ENCODE results near the gene C10orf62. TPM values are rescaled to one million over a fixed set of nuclear protein-coding genes. Genes with fewer than 3 reads are reported as not detected.

C10orf62 gene
- total and polyA plus RNA-seq, 10 of the 15 experiments (the other 5 are each of a cell fraction or from before 2014, with no cell fraction given) = not detected

GRCh38 chr10:97549587-97550322, 39.8 kb upstream of the C10orf62 start:
- 0 out of 3 replicates have a peak, but pooled peaks have one; percentile 8 for ATAC-seq
- Histone ChIP-seq H3K9me3 (replicated peaks; ENCODE audit: control insufficient read depth, insufficient read depth, low read length) (no peaks in the 10 kb centered on the region), H3K27me3 (replicated peaks in 1 of 2; ENCODE audit: control insufficient read depth in 2 of 2, insufficient read depth in 2 of 2, low read length in 1 of 2) (no peaks in the 10 kb centered on the region), H3K9ac (ENCODE audit: control insufficient read depth, insufficient read depth, low read length) (no peak overlapping the region), H2AFZ (ENCODE audit: control insufficient read depth, low read depth, low read length) (no peak overlapping the region), H3K4me3 (no peak overlapping the region), H4K20me1 (ENCODE audit: control insufficient read depth, insufficient read depth) (no peaks in the 10 kb centered on the region), H3K4me1 (ENCODE audit: control insufficient read depth, insufficient read depth, low read length) (peaks cover 14% of the 10 kb centered on the region), H3K79me2 (ENCODE audit: control insufficient read depth, insufficient read depth, low read length) (no peaks in the 10 kb centered on the region), H3K36me3 (ENCODE audit: control insufficient read depth in 2 of 2, insufficient read depth in 2 of 2, low read length in 1 of 2) (no peaks in the 10 kb centered on the region), H3K4me2 (ENCODE audit: control insufficient read depth, insufficient read depth) (no peak overlapping the region), H3K27ac (ENCODE audit: control insufficient read depth, insufficient read depth) (no peak overlapping the region)
- 69% methylated on average over 13 of the region's 13 CpGs for WGBS (ENCODE audit: insufficient coverage, insufficient replicate concordance, low lambda C conversion rate, missing lambda C conversion rate)
- no TSS peak for BruUV-seq (replicated peaks)
- TF ChIP-seq SIX5 (IDR thresholded peaks at IDR 0.05; ENCODE audit: low read depth, low read length, severe bottlenecking) = no peak
- no peak for TF ChIP-seq FOXK2 (IDR thresholded peaks at IDR 0.05)
- TF ChIP-seq, protein P1, sequence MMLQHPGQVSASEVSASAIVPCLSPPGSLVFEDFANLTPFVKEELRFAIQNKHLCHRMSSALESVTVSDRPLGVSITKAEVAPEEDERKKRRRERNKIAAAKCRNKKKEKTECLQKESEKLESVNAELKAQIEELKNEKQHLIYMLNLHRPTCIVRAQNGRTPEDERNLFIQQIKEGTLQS (IDR thresholded peaks at IDR 0.05; ENCODE audit: borderline replicate concordance, extremely low read depth, low read depth, low read length) = no peak
- no peak for TF ChIP-seq LARP7 (IDR thresholded peaks at IDR 0.05)
- TF ChIP-seq POU2F2 (IDR thresholded peaks at IDR 0.05; ENCODE audit: borderline replicate concordance, low read depth, low read length) = no peak
- TF ChIP-seq SMC3 (IDR thresholded peaks at IDR 0.05; ENCODE audit: borderline replicate concordance, low read length) = no peak
- no peak for TF ChIP-seq MYC (IDR thresholded peaks at IDR 0.05; ENCODE audit: insufficient read depth, insufficient read length, insufficient replicate concordance, low read length, severe bottlenecking)
- TF ChIP-seq, protein P2, sequence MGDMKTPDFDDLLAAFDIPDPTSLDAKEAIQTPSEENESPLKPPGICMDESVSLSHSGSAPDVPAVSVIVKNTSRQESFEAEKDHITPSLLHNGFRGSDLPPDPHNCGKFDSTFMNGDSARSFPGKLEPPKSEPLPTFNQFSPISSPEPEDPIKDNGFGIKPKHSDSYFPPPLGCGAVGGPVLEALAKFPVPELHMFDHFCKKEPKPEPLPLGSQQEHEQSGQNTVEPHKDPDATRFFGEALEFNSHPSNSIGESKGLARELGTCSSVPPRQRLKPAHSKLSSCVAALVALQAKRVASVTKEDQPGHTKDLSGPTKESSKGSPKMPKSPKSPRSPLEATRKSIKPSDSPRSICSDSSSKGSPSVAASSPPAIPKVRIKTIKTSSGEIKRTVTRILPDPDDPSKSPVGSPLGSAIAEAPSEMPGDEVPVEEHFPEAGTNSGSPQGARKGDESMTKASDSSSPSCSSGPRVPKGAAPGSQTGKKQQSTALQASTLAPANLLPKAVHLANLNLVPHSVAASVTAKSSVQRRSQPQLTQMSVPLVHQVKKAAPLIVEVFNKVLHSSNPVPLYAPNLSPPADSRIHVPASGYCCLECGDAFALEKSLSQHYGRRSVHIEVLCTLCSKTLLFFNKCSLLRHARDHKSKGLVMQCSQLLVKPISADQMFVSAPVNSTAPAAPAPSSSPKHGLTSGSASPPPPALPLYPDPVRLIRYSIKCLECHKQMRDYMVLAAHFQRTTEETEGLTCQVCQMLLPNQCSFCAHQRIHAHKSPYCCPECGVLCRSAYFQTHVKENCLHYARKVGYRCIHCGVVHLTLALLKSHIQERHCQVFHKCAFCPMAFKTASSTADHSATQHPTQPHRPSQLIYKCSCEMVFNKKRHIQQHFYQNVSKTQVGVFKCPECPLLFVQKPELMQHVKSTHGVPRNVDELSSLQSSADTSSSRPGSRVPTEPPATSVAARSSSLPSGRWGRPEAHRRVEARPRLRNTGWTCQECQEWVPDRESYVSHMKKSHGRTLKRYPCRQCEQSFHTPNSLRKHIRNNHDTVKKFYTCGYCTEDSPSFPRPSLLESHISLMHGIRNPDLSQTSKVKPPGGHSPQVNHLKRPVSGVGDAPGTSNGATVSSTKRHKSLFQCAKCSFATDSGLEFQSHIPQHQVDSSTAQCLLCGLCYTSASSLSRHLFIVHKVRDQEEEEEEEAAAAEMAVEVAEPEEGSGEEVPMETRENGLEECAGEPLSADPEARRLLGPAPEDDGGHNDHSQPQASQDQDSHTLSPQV (IDR thresholded peaks at IDR 0.05) = no peak
- TF ChIP-seq TCF3 (IDR thresholded peaks at IDR 0.05; ENCODE audit: borderline replicate concordance, insufficient read depth, low read depth, low read length) = no peak
- no peak for TF ChIP-seq ZNF24 (IDR thresholded peaks at IDR 0.05)
- no peak for TF ChIP-seq CHD1 (IDR thresholded peaks at IDR 0.05; ENCODE audit: low read depth, low read length)
- FAIRE-seq = no peak
- SMC1A ChIA-PET (ENCODE audit: uncharacterized antibody, unreplicated experiment) = no interaction called here
- intact Hi-C loops (cut with micrococcal nuclease; ENCODE audit: unreplicated experiment) (no loop called here), in situ Hi-C loops (cut with MboI) (no loop called here)
- POLR2A ChIA-PET = interaction anchor here (0.6 kb wide), 1 partner anchor 46 kb away, joined by 6 read pairs; no protein-coding TSS in a partner anchor
- RAD21 ChIA-PET (ENCODE audit: unreplicated experiment) = interaction anchor here (1.1 kb wide), 1 partner anchor 106 kb away, joined by 3 read pairs; no protein-coding TSS in a partner anchor
- no peak for DNase-seq (ENCODE audit: low read depth, low spot score)
- CTCF ChIA-PET = interaction anchor here (0.8 to 5.9 kb wide), 3 partner anchors 15 to 23 kb away, joined by 3 to 62 read pairs (median 4); partner anchors contain the start of gene ANKRD2
